Fibroblast of villous mesenchyme (primary cell): ENCODE measurements around the gene CACNA1H. TPM values are rescaled to one million over a fixed set of nuclear protein-coding genes. Genes with fewer than 3 reads are reported as not detected.
"Not testable (repeated sequence)": the region's sequence is repeated elsewhere in the genome, so short reads cannot be mapped to it uniquely, and the experiment has no call there.

Source experiments
- DNase-seq: peaks from one replicate; pipeline ENCODE4 v3.0.0-alpha.2; 2010; ENCODE audit warnings: low read depth
- H3K4me3 ChIP-seq: 2 replicates; pipeline ENCODE4 v1.5.1; 2011; ENCODE audit warnings: low read depth, mild to moderate bottlenecking, low read length
- total RNA-seq: library from RNA; depleted of rRNA; stranded (reverse); fragments of >200 nt; gene quantifications from 2 replicates; pipeline ENCODE4 v1.2.3, GENCODE V29; 2012
- TF ChIP-seq, protein P1 (sequence below): IDR thresholded peaks from 2 replicates; pipeline ENCODE4 v1.5.1; 2012; ENCODE audit warnings: low read depth, mild to moderate bottlenecking, low read length; ENCODE audit not compliant: insufficient read depth

CACNA1H gene
- total RNA-seq, 1 donor: 11.7 TPM

DNA sequence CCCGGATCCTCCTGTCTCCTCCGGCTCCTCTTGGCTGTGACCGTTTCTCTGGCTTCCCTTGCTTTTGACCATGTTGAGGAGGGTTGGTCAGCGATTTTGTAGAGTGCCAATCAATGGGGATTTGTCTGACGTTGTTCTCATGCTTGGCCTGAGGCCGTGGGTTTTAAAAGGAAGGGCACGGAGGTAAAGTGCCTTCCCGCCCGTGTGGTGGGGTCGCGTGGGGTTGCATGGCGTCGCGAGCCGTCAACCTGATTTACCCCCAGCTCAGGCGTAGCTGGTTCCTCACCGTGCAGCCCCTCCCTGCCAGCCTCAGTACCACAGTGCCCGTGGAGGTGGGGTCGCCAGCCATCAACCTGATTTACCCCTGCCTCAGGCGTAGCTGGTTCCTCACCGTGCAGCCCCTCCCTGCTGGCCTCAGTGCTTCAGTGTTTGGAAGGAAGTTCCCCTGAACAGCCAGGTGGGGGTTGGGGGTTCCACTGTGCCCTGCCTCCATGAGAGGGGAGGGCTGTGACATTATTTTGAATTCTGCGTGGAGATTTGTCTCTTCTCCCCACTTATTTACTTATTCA lies 92.6 kb downstream of the CACNA1H start:
- no peak overlapping the region for H3K4me3 ChIP-seq
- TF ChIP-seq, protein P1, sequence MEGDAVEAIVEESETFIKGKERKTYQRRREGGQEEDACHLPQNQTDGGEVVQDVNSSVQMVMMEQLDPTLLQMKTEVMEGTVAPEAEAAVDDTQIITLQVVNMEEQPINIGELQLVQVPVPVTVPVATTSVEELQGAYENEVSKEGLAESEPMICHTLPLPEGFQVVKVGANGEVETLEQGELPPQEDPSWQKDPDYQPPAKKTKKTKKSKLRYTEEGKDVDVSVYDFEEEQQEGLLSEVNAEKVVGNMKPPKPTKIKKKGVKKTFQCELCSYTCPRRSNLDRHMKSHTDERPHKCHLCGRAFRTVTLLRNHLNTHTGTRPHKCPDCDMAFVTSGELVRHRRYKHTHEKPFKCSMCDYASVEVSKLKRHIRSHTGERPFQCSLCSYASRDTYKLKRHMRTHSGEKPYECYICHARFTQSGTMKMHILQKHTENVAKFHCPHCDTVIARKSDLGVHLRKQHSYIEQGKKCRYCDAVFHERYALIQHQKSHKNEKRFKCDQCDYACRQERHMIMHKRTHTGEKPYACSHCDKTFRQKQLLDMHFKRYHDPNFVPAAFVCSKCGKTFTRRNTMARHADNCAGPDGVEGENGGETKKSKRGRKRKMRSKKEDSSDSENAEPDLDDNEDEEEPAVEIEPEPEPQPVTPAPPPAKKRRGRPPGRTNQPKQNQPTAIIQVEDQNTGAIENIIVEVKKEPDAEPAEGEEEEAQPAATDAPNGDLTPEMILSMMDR: no peak
- no peak for DNase-seq

- H3K4me3 ChIP-seq, DNase-seq: not testable (repeated sequence)
Observed at GRCh38 chr16:1247903-1248537, 95.1 kb downstream of the CACNA1H start.

DNA sequence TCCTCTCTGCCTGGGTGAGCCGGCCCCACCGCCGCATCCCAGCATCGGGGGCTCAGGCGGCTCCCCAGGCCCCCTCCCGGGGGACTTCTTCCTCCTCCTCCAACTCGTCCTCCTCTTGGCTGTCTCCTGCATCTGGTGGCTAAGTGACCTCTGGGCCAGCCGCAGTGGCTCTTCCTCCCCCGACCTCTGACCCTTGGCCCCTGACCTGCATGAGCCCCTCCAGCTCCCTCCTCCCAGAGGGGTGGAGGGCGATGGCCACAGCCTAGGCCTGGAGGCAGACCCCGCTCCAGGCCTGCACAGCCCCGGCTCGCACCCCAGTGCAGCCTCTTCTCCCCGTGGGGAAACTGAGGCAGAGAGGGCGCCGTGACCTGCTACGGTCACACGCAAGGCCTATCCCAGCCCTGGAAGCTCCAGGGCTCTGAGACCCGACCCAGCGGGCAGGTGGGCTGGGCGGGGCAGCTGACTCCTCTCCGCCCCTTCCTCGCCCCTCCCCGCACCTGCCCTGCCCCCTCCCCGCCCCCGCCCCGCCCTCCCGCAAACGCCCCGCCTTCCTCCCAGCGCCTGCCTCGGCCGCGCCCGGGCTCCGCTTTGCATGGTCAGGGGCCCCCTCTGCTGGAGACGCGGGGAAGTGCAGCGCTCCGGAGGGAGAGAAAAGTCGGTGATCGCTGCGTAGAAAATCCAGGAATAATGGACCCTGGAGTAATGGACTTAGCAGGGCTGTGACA lies 96.3 kb downstream of the CACNA1H start:
- not testable (repeated sequence) for DNase-seq, H3K4me3 ChIP-seq

- not testable (repeated sequence) for DNase-seq, H3K4me3 ChIP-seq
Observed at GRCh38 chr16:1253701-1254364, 100.9 kb downstream of the CACNA1H start.

DNA sequence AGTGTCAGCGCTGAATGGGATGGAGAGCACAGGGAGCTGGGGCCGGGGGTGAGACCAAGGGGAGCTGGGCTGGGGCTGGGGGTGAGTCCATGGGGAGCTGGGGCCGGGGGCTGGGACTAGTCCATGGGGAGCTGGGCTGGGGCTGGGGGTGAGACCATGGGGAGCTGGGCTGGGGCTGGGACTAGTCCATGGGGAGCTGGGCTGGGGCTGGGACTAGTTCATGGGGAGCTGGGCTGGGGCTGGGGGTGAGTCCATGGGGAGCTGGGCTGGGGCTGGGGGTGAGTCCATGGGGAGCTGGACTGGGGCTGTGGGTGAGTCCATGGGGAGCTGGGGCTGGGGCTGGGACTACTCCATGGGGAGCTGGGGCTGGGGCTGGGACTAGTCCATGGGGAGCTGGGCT lies 101.9 kb downstream of the CACNA1H start:
- not testable (repeated sequence) for H3K4me3 ChIP-seq, DNase-seq

DNA sequence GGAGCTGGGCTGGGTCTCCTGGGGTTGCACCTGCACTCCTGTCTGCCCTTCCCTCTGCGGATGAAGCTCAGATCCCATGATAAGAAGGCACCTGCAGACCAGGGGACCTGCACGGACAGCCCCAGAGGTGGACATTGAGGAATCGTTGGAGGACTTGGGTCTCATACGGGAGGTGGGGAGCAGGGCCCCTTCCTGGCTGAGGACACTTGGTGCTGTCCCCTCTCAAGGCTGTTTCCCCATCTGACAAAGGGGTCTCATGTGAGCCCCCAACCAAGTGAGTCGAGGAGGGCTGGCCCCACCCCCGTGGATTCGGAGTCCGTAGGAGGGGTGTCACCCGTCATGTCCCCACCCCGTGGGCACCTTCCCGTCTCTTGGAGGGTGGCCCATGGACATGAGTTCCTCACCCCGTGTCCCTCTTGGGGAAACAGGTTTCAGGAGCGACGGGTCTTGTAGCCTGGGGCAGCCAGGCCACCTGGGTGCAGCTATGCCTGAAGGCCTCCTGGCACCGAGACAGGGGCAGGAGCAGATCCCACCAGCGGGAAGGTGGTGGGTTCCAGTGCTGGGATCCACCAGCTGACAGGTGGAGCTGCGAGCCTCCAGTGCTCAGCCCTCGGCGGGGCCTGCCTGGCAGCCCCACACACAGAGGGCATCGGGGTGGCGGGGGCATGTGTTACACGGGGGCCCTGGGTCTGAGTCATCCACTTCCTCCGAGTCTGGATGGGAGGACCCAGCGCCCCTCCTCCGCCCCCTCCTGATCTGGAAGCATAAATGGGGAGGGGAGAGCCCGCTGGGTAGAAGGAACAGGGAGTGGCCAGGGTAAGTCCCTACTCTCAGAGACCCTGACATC lies 102.6 kb downstream of the CACNA1H start, which contains the start of gene TPSD1:
Gene TPSD1 (plus strand): TSS at position 794 of the 847 bp plus-strand sequence. CDS start 212 bp downstream, outside the sequence.
- H3K4me3 ChIP-seq, DNase-seq: not testable (repeated sequence)

- DNase-seq, H3K4me3 ChIP-seq: not testable (repeated sequence)
Observed at GRCh38 chr16:1256296-1256873, 103.5 kb downstream of the CACNA1H start.

- DNase-seq: no peak
- TF ChIP-seq, protein P1: no peak
- H3K4me3 ChIP-seq: no peak overlapping the region
Observed at GRCh38 chr16:1256874-1257322, 104.0 kb downstream of the CACNA1H start.

DNA sequence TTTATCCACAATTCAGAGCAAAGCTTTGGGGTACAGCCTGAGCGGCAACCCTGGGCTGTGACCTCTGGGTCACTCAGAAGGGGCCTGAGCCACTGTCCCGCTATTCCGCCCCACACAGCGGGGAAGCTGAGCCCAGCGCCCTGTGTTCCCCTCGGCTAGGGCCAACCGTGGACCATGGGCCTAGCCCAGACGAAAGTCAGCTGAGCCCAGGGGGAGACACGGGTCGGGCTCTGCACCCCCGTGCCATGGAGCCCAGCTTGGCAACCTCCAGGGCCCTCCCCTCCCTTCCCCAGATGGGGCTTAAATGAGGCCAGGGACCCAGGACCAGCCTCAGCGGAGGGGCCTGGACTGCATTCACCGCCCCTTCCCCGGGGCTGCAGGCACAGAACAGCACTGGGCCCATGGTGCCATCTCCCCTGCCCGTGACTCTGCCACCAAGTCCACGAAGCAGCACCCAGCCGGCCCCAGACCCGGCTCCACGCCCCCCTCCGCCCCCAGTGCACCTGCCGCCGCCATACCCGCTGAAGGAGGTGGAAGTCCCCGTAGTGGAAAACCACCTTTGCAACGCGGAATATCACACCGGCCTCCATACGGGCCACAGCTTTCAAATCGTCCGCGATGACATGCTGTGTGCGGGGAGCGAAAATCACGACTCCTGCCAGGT lies 104.8 kb downstream of the CACNA1H start:
- TF ChIP-seq, protein P1: no peak
- no peak overlapping the region for H3K4me3 ChIP-seq
- DNase-seq: no peak
